GM12892 (cell line): ENCODE data around the gene VWA5B1.

Experiments
- DNase-seq: peaks from one replicate; pipeline ENCODE4 v3.0.0; 2011; ENCODE audit not compliant: insufficient read length
- FAIRE-seq: peaks from 2 replicates; lab custom pipeline; 2011; peaks lifted over from hg19 to GRCh38; lab: Jason Lieb, UNC
- POLR2A ChIP-seq: IDR thresholded peaks from 2 replicates; pipeline ENCODE4 v1.6.1; 2011; ENCODE audit warnings: low read depth, low read length, control low read depth
- POLR2AphosphoS5 ChIP-seq: IDR thresholded peaks from 2 replicates; pipeline ENCODE4 v1.6.1; 2011; ENCODE audit warnings: low read depth, low read length, control low read depth
- TAF1 ChIP-seq: IDR thresholded peaks from 2 replicates; pipeline ENCODE4 v1.6.1; 2011; ENCODE audit warnings: low read depth, mild to moderate bottlenecking, control low read depth, low read length, borderline replicate concordance

VWA5B1 gene

DNA sequence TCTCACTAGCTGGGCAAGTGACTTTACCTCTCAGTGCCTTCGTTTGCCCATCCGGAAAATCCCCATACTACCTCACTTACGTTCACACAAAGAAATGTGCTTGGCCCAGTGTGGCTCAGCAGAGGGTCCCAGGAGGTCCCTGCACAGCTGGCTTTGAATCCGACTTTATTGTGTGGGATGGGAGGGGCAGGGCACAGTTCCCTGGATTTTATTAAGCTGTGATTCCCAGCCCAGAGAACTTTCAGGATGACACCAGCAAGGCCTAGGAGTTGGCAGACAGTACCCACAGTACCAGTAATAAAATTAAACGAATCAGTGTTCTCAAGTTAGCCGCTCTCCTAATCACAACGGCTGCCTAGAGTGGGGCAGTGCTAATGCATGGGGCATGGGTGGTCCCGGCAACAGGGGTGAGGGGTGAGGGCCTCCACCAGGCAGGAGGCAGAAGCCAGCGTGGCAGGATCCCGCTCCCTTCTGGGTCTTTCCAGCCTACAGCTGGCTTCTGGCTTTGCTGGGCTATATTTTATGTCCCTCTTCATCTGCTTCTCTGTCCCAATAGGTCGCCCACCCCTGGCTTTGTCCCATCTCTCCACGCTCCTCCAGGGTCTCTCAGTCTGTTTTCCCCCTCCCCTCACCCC, 74.9 kb downstream of the VWA5B1 start:
- DNase-seq (no peak), FAIRE-seq (no peak)
- TF ChIP-seq POLR2AphosphoS5: no peak
- TF ChIP-seq TAF1: no peak
- no peak for TF ChIP-seq POLR2A

DNA sequence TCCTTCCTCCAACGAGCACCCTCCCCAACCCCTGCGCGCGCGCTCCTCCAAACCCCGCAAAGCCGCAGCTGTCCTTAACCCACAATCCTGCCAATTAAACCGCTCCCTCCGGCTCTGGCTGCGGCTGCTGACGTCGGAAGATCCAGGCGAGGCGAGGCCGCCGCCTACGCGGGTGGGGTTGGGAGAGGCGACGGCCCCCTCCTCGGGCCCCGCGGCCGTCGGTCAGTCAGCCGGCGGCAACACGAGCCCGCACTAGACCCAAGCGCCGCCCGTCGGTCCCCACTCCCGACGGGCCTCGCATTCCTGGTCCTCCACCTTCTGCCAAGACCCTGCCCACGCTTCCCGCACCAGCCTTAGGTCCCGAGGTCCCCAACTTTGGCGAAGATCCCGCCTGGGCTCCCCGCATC, 75.4 kb downstream of the VWA5B1 start:
- no peak for TF ChIP-seq TAF1
- no peak for TF ChIP-seq POLR2A
- TF ChIP-seq POLR2AphosphoS5: no peak
- no peak for DNase-seq
- no peak for FAIRE-seq

DNA sequence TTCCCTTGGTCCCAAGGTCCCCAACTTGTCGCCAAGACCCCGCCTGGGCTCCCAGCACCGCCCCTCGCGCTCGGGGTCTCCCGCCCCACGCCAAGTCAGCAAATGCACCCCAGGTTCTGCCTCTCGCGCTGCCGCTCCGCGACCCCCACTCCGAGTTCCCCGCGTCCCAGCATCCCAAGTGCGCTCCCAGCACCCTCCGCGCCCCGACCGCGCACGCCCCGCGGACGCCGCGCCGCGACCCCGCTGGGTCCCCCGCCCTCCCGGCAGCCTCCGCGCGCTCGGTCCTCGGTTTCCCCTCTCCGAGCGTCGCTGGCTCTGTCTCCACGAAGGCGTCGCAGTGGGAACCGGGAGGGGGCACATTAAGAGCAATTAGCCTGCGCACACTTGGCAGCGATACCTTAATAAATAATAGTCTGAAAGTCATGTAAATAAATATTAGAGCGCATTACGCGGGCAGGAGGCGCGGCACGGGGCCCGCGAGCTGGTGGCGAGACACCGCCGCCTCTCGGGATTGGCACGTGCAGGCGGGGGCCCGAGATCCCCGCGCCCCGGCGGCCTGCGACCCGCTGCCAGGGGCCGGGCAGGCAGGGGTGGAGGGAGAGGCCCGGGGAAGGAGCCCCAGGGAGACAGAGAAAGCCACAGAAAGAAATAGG, 75.9 kb downstream of the VWA5B1 start:
- no peak for TF ChIP-seq POLR2A
- no peak for TF ChIP-seq TAF1
- no peak for TF ChIP-seq POLR2AphosphoS5
- DNase-seq: no peak
- FAIRE-seq: no peak

DNA sequence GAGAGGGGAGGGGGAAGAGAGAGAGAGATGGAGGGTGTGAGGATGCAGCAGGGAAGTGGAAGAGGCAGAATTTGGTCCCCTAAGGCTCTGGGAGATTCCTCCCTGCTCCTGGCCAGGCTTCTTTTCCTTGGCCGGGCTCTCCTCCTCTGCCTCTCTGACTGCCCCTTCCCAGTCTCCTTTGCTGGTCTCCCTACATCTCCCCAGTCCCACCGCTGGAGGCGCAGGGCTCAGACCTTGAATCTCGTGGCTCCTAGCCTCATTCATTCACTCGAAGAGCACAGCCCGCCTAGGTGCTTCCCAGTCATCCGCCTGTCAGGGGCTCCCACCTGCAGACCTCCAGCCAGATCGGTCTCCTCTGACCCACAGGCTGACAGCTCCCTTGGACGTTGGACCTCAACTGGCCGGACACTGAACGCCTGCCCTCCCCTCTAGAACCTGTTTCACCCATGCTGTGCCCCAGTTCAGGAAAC, 76.5 kb downstream of the VWA5B1 start:
- no peak for FAIRE-seq
- no peak for DNase-seq
- no peak for TF ChIP-seq TAF1
- TF ChIP-seq POLR2AphosphoS5: no peak

DNA sequence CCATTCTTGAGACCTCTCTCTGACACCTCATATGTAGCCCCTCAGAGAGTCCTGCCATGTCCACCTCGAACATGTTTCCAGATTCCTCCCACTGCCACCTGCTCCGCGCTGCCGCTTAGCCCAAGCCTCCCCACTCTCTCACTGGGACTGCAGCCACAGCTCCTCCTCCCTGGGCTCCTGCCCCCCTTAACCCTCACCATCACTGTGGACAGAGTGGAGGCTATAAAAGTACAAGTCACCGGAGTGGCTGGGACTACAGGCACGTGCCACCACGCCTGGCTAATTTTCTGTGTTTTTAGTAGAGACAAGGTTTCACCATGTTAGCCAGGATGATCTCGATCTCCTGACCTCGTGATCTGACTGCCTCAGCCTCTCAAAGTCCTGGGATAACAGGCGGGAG, 77.0 kb downstream of the VWA5B1 start:
- TF ChIP-seq TAF1: no peak
- no peak for TF ChIP-seq POLR2AphosphoS5
- TF ChIP-seq POLR2A: no peak
- FAIRE-seq: no peak
- DNase-seq: no peak

DNA sequence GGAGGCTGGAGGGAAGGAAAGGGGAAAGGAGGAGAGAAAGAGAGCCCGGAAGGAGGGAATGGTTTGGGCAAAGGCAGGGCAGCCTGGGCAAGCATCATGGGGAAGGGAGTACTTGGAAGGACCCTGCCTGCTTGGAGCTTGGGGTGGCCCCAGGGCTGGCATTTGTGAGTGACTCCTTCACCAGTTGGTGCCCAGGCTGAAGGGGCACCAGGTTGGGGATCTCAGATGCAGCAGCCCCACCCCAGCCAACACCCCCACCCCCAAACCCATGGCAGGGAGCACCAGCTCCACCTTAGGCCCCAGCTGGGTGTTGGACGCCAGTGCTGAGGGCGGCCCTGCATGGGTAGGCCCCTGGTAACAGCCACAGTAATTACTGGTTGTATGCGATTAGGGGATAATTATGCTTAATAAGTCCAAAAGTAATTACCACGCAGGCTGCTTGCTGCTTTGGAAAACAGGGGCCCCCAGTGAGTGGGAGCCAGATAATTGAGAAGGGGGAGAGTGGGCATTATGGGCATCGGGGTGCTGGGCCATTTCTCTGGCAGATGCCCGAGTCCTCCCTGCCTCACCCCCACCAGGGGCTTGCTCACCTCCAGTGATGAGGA, 78.3 kb downstream of the VWA5B1 start:
- no peak for FAIRE-seq
- no peak for DNase-seq
- TF ChIP-seq TAF1: no peak
- TF ChIP-seq POLR2A: no peak
- no peak for TF ChIP-seq POLR2AphosphoS5

DNA sequence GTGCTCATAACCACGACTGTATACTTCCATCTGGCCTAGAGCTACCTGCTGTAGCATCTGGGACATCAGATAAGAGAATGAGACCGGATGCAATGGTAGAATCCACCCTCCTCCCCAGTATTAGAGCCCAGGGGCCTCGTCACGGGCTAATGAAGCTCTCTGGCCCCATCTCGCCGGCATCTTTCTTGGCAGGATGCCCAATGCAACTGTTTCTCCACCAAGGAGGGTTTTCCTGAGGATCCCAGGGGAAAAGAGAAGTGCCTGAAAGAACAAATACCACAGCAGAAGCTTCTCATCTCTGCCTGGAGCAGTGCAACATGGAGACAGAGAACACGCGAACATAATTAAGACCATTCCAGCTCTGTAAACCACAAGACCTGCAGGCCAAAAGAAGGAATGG, 80.0 kb downstream of the VWA5B1 start:
- TF ChIP-seq POLR2A: no peak
- TF ChIP-seq TAF1: no peak
- TF ChIP-seq POLR2AphosphoS5: no peak
- FAIRE-seq: no peak
- DNase-seq: no peak

DNA sequence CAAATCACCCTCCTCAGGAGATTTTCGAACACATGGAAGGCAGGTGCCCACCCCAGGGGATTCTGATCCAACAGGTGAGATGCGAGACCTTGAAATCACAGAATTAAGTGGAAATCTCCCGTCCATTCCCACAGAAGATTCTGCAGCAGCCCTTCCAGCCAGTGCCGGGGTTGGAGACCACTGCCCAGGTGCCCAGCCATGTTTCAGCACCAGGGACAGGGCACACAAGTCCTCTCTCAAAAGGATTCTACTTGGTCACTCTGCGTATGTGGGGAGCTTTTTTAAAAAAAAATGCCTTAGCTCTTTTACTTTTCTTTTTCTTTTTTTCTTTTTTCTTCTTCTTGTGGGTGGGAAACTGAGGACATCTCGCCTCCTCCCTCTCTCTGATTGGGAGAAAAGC, 80.7 kb downstream of the VWA5B1 start:
- DNase-seq: no peak
- TF ChIP-seq TAF1 (no peak), POLR2A (no peak), POLR2AphosphoS5 (no peak)
- FAIRE-seq: no peak

DNA sequence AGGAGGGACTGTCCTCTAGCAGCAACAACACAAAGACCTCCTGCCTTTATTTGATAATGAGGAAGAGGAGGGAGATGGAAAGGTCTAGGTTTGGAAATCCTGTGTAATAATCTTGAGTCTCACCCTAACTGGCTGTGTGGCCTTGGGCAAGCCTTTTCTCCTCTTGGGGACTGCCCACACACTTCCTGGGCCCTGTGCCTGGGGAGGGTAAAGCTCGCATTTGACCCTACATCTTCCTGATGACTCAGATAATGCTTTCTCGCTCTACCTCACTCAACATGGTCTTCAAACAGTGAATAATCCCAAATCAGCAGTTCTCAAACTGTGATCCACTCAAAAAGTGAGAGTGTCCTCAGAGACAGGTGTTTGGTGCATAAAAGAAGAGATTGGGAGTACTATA, 81.2 kb downstream of the VWA5B1 start:
- DNase-seq: no peak
- no peak for FAIRE-seq
- no peak for TF ChIP-seq TAF1
- no peak for TF ChIP-seq POLR2A
- no peak for TF ChIP-seq POLR2AphosphoS5

- TF ChIP-seq POLR2A (no peak), POLR2AphosphoS5 (no peak), TAF1 (no peak)
- FAIRE-seq: no peak
- DNase-seq: no peak
Measured at GRCh38 chr1:20372676-20373075, 82.0 kb downstream of the VWA5B1 start.

- DNase-seq (no peak), FAIRE-seq (no peak)
- TF ChIP-seq POLR2A (no peak), POLR2AphosphoS5 (no peak), TAF1 (no peak)
Measured at GRCh38 chr1:20373286-20373685, 82.6 kb downstream of the VWA5B1 start.

GRCh38 chr1:20373764-20374163, 83.1 kb downstream of the VWA5B1 start:
- no peak for FAIRE-seq
- DNase-seq: no peak
- TF ChIP-seq TAF1 (no peak), POLR2A (no peak), POLR2AphosphoS5 (no peak)

DNA sequence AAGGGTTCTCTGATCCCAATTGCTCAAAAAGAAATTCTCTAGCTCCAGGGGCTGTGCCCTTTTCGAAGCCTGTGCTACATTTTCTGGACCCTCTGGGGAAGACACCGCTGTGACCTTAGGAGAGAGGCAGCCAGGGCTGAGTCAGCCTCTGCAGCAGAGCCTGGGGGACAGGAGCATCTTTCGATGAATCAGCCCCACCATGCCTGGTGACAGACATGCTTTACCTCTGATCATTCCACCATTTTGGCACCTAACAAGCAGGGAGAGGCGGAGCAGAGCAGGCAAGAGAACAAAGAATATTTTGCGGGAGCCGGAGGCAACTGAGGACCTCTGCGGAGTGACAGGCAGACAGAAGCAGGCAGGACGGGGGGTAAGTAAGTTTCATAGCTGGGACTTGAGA, 84.9 kb downstream of the VWA5B1 start:
- FAIRE-seq (no peak), DNase-seq (no peak)
- no peak for TF ChIP-seq TAF1
- no peak for TF ChIP-seq POLR2AphosphoS5
